ENCODE data around the gene ENTPD8.

Gene ENTPD8, protein sequence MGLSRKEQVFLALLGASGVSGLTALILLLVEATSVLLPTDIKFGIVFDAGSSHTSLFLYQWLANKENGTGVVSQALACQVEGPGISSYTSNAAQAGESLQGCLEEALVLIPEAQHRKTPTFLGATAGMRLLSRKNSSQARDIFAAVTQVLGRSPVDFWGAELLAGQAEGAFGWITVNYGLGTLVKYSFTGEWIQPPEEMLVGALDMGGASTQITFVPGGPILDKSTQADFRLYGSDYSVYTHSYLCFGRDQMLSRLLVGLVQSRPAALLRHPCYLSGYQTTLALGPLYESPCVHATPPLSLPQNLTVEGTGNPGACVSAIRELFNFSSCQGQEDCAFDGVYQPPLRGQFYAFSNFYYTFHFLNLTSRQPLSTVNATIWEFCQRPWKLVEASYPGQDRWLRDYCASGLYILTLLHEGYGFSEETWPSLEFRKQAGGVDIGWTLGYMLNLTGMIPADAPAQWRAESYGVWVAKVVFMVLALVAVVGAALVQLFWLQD

DNA sequence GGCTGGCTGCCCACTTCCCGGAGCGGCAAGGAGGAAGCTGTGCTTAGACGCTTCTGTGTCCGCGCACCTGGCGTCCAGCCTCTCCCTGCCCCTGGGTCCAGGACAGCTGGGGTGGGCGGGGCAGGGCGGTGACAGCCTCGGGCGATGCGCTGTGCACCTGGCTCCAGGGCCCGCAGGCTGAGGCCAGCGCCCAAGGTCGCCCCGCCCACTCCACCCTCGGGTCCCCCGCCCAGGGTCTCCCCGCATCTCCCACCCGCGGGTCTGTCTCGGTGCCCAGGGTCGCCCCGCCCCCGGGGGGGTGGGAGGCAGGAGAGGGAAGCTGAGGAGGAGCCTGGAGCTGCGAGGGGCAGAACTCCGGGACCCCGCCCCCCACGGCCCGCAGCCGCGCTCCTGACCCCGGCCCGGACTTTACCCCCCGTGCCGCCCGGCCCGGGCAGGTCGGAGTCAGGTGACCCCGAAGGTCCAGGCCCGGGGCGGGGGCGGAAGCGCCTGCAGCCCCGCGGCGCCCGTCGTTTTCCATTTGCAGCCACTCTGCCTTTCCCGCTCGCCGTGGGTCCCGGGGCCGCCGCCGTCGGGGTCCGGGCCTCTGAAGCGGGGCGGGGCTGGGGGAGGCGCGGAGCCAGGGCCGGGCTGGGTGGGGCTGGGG, at the start of gene ENTPD8:
ENTPD8 (minus strand) TSS at position 69 of the 646 bp plus-strand sequence. CDS start 3,072 bp downstream, outside the sequence.
- DNase-seq, result no peak

DNA sequence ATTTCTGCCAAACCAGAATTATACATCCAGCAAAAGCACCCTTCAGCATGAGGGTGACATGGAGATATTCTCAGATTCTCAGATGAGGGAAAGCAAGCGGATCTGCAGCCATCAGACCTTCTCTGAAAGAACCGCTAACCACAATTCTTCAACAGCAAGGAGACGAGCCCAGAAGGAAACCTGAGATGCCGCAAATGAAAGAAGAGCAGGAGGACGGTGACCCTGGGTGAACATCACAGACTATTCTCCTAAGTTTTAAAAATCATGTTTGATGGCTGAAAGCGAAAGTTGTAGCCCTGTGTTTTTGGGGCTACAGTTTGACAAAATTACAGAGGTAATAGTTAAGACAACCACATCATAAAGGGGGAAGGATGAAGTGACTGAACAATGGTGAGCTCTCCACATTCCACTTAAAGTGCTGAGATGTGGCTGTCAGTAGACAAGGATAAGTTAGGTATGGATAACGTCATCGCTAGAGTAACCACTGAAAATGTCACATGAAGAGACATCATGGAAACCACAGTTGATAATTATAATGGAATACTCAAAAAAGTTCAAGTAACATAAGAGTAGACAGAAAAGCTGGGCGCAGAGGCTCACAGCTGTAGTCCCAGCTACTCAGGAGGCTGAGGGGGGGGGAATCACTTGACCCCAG, 49.5 kb upstream of the ENTPD8 start:
- no peak for DNase-seq

DNA sequence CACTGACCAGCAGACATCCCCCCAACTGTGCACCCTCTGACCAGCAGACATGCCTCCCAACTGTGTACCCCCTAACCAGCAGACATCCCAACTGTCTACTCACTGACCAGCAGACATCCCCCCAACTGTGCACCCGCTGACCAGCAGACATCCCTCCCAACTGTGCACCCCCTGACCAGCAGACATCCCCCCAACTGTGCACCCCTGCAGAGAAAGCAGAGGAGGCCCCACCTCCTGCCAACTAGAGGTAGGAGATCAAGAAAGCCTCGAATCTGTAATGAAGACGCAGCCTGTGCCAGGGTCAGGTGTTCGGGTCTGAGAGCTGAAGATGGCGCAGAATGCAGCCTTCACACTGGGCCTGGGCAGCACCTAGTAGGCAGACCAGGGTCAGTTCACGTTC, 47.7 kb upstream of the ENTPD8 start:
- no peak for DNase-seq

DNA sequence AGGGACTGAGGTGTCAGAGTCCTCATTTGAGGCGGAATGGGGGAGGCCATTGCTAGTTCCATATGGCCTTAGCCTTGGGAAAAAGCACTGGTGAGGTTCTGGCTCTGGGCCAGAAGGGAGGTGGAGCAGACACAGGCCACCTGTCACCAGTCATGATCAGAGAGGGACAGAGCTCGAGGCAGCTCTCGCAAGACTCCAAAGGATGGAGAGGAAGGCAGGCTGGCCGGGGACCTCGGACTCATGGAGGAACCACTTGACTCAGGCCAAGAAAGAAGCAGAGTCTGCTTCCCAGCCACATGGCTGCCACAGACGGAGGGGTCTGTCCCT, 47.1 kb upstream of the ENTPD8 start:
- DNase-seq, result no peak

DNA sequence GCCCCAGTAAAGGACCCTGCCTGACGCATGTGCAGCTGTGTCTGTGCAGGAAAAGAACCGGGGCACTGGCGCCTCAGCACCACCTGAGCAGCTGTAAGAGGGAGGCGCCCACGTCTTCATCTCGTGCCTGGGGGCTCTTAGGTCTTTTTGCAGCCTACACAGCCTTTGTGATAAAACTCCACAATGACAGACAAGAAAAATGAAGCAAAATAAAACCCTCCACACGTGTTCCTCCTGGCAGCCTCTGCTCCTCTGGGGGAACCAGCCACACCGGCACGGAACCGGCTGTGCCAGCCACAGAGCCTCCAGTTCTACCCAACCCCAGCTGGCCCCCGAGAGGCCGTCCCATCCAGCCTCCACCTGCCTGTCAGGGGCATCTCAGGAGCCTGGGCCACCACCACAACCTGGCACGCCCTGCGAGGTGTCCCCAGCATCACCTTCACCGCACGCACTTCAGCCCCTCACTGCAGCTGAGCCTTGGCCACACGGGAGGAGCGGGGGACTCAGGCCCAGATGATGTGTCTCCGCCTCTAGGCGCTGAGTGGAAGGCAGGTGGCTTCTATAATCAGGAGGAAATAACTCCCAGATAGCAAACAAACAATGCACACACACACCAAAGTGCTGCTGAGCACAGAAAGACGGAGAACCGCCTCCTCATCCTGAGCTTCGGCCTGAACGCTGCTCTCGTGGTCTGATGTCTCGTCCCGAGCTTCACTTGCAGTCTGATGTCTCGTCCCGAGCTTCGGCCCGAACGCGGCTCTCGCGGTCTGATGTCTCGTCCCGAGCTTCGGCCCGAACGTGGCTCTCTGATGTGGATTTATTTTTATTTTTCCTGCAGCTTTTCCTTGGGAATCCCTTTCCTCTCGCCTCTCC, 46.5 kb upstream of the ENTPD8 start:
- DNase-seq, result no peak

DNA sequence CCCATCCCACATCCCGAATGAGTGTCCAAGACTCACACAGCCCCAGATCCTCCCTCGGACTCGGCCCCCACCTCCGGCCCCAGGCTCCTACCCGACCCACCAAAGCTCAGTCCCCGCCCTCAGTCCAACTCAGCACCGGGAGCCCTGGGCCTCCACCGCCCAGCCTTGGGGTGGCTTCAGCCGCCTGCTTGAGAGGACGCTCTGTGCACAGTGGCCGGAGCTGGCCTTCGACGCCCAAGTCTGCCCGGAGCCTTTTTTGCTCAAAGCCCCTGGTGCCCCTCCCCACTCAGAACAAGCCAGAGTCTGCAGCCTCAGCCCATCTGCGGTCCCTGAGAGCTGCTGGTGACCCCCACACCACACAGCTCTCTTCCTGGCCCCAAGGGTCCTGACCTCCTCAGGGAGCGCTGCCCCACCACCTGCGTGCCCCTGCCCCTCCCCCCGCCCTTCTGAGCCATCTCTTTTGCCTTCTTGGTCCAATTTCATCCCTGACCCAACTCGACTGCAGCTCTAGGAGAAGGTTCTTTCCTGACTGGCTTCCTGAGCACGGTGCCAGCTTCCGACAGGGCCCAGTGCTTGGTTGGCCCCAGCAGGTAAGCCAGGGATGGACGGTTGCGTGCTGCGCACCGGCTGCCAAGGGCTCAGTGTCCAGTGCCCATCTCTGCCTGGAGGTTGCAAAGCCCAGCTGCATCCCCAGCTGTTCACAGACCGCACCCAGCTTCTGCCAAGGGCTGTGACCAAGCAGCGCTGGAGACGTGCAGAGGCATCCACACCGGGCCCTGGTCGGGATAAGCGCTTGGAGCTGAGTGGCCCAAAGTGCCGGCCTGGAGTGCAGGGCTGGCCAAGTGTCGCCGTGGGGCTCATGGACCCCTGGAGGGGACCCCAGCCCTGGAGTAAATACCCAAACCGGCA, 45.6 kb upstream of the ENTPD8 start:
- no peak for DNase-seq

DNA sequence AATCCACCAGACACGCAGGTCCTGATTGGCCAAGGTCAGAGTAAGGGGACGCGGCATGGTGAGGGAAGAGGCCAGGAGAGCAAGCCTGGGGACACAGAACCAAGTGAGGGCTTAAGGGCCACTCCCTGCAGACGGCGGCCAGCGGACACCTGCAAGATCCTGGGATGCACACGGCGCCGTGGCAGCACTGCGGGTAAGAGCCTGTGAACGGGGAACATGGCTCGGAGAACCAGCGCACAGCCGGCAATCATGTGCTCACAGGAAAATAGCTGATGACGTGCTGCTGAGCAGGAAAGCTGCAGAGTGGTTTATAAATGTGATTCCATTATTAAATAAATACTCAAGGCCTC, 45.0 kb upstream of the ENTPD8 start:
- no peak for DNase-seq

DNA sequence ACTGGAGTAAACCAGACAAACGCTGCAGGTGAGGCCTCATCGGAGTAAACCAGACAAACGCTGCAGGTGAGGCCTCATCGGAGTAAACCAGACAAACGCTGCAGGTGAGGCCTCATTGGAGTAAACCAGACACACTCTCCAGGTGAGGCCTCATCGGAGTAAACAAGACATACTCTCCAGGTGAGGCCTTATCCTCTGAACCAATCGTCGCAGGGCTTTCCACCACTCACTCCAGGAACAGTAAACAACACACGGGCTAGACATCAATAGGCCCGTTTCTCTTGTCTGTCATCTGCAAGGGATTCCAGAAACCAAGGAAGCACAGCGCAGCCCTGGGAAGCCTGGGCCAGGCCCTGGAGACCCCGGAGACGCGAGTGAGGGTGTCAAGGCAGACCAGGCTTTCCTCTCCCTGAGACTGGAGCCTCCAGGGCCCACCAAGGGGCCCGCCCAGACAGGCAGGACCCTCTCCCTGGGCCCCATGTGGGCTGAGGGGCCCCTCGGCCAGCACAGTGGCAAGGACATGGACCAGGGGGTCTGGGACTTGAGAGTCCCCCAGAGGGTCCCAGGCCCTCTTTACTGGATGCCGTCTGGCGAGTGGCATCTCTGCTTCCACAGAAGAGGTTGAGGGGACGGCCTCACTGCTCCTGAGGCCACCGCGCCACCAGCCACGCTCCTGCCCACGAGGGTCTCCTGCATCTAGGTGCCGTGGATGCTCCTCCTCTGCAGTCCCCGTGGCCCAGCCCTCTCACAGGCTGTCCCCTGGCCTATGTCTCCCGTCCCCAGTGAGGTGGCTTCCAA, 44.4 kb upstream of the ENTPD8 start:
- no peak for DNase-seq

DNA sequence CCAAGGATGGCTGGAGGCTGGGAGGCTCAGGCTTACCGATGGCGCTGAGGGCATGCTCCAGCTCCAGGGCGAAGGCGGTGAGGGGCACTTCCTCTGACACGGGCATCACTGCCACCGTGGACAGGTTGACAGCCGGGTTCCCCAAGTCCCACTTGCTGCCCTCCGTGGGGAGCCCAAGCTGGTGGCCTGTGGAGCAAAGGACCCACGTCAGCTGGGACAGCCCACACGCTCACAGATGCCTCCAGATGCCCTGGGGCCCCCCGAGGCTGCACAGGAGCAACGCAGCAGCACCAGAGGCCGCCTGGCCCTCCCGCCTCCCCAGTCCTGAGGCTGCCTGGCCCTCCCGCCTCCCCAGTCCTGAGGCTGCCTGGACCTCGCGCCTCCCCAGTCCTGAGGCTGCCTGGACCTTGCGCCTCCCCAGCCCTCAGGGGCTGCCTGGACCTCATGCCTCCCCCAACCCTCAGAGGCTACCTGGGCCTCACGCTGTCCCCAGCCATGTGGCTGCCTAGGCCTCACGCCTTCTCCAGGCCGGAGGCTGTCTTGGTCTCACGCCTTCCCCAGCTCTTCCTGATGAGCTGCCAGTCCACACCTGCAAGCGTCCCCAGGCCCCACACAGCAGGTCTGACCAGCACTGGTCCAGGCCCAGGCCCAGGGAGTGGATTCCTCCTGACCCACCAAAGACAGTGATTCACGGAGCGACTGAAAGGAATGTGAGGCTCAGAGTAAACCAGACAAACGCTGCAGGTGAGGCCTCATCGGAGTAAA, 43.6 kb upstream of the ENTPD8 start:
- no peak for DNase-seq

DNA sequence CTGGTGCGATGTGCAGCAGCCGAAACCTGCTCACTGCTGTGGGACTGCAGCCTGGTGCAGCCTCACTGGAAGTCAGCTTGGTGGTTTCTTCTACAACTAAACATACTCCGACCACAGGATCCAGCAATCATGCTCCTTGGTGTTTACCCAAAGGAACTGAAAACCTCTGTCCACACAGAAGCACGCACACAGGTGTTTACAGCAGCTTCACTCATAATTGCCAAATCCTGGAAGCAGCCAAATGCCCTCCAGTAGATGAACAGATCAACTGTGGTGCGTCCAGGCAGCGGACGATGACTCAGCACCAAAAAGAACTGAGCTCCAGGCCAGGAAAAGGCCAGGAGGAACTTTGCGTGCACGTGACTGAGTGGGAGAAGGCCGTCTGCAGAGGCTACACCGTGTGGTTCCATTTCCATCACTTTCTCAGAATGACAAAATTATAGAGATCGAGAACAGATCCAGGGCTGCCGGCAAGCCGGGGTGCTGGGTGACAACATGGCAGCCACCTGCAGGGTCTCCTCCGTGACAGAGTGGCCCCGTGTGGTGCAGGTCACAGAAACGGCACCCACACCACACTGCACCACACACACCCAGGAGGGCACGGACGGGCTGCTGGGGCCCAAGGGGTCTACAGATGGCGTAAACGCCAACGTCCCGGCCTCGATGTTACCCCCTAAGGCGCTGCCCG, 41.1 kb upstream of the ENTPD8 start:
- no peak for DNase-seq

DNA sequence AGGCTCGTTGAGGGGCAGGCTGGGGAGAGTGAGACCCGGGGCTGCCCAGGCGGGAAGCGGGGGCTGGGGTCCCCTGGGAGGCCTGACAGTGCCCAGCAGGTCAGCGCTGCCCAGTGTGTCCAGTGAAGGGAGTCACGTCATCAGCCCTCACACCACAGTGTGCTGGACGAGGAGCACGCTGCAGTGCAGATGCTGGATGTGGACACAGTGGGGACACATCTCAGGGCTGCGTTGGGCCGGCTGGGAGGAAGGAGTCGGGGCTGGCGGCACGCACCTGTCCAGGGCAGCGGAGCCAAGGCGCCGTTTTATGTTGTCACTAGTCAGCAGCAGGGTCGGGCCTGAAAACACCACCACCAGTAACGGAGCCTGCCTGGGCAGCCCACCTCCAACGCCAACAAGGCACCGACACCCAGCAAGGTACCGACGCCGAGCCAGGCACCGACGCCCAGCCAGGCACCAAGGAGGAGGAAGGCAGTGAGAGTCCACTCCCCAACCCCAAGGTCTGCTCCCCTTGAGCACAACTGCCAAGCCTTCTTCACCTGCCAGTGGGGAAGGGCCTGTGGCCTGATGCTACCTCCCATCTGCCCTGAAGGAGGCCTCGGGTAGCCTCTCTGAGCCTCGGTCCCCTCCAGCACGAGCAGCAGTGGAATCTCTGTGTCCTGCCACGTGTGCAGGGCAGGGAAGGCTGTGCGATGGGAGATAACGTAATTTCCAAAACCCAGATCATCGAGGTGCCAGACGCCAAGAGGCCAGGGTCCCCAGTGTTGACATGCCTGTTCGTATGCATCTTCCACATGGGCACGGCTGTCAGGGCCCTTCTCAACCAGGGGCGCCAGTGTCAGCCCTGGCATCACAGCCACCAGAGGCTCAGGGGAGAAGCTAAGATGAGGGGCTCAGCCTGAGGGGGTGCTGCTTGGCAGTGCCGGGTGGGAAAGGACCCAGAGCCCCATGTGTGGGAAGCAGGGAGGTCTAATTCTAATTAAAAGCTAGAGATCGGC, 39.8 kb upstream of the ENTPD8 start:
- DNase-seq, result no peak

DNA sequence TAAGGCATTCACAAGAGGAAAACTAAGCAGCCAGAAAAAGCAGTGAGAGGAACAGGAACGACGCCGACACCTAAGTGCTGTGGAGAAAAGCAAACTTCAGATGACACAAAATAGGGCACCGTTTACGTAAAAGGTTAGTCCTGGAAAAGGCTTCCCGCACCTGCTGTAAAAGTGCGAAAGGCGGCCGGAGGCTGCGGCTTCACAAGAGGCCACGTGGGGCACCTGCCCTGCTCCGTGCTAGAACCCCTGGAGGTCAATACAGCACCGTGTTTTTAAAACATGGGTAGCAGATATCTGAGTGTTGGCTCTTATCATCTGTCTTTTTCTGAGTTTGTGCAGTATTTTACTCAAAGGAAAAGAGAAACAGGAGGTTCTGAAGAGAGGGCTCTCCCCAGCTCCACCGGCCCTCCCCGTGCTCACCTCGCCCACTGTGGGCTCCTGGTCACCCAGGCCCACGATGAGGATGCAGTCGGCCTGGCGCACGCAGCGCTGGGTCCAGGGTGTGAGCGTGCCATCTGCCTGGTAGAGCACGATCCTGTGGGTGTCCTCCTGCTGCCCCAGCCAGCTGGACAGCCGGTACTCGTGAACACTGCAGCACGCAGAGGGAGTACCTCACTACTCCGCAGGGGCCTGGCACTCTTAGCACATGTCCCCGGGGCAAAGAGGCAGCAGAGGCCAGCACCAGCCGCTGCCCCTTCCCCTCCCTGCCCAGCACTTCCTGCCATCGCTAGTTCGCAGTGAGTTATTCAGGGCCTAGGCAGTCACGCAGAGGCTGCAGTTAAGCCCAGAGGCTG, 38.9 kb upstream of the ENTPD8 start:
- DNase-seq, result no peak

DNA sequence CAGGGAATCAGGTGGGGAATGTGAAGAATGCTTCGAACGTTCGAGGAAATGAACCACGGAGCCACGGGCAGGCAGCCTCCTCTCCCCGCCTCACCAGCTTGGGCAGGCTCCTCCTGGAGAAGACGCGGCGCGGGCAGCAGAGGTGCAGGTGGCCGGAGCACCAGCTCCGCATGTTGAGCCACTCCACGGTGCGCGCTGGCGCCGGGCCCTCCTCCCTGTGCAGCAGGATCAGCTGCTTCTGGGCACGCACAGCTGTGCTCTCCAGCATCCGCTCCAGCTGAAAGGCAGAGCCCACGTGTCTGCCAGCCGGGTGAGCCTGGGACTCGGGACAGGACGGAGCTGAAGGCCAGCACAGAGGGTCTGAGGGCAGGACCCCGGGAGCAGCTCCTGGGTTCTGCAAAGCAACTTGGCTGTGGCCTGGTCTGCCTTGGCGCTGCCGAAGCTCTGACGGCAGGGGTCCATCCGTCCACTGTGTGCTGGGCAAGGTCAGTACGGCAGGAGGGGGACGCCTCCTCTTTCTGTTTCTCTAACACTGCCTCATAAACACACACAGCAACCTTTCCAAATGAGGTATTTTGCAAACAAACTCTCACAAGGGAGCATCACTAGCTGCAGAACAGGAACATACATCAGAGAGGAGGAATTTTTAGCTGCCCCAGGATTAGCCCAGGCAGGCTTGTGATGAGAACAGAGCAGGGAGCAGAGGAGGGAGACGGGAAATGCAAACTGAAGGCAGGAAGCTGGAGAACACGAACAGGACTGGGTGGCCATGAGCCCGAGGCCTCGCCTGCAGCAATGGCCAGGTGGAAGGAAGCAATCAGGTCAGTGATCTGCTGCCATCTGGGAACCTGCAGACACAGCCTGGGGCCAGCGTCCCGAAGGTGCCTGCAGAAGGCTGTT, 38.1 kb upstream of the ENTPD8 start:
- no peak for DNase-seq

DNA sequence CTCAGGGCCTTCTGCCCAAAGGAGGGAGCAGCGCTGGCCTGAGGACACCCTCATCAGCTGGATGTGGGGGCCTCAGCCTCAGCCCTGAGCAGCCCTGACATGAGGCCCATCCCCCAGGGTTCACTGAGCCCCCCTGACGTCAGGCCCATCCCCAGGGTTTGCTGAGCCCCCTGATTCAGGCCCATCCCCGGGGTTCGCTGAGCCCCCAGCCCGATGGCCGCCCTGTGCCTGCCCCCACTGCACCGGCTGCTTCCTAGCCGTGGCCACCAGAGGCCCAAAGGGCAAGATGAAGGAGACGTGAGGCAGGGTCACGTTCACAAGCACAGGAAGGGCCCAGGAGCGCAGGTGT, 37.4 kb upstream of the ENTPD8 start:
- DNase-seq, result no peak

DNA sequence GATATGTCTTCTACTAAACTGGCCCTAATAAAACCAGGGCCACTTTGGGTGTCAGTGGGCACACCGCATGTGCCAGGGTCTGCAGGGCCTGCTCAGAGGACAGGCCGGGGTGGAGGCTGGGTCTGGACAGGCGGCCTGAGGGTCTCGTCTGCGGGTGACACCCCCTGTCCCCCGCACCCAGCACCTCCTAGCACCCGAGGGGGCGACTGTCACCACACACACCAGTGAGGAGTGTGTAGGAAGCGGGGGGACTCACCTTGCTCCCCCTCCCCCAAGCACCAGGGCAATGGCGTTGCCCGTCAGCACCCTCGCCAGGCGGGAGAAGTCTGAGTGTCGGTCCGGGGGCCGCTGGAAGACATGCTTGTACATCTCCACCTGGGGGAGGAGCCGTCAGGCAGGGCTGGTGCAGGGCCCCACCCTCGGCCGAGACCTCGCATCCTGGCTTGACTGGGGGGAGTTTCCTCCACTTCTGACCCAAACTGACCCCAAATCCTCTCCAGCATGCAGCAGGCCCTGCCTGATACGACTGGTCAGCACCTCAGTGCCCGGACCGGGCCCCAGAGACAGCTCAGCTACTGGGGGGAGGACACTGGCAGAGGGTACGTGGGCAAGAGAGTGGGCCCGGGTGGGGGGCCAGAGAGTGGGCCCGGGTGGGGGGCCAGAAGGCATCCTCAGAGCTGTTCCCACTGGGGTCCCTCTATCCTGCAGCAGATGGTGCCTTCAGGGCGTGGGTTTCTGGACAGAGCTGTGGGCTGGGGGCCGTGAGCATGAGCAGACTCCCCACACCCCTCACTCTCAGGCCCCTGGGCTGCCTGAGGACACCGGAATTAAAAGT, 36.8 kb upstream of the ENTPD8 start:
- no peak for DNase-seq

DNA sequence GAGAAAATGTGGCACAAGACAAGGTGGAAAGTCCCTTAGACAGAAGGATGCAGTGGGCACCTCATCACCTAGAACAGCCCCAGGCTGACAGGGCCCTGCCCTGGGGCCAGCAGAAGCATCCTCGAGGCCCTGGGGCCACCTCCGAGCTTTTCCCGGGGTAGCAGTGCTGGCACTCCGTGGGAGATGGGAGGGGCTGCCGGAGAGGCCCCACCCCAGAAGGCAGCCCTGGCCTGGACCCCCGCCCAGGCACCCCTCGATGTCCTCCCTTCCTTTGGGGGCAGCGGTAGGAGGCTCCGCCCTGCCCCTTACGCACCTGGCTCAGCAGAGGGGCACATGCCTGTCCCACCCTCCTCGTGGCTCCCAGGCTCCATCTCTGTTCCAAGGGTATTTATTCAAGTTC, 35.7 kb upstream of the ENTPD8 start:
- no peak for DNase-seq
